ENCODE measurements around the gene WDR81.

- TF ChIP-seq SP2 (tag by site-specific recombination; IDR thresholded peaks at IDR 0.05) = no peak
- no peak for TF ChIP-seq HOXD13 (CRISPR knock-in tag; IDR thresholded peaks at IDR 0.05; ENCODE audit: borderline replicate concordance)
- no peak for TF ChIP-seq CTCF (tag by site-specific recombination; IDR thresholded peaks at IDR 0.05)
- TF ChIP-seq ZNF600 (tag by site-specific recombination; IDR thresholded peaks at IDR 0.05) = no peak
- no peak for TF ChIP-seq TRIM28 (IDR thresholded peaks at IDR 0.05; ENCODE audit: borderline replicate concordance, low read length)
- no peak for TF ChIP-seq ZNF121 (tag by site-specific recombination; IDR thresholded peaks at IDR 0.05)
- TF ChIP-seq REST (tag by site-specific recombination; IDR thresholded peaks at IDR 0.05) = no peak
- no peak for TF ChIP-seq ZNF23 (tag by site-specific recombination; IDR thresholded peaks at IDR 0.05; ENCODE audit: borderline replicate concordance)
- no peak for TF ChIP-seq ZNF18 (tag by site-specific recombination; IDR thresholded peaks at IDR 0.05)
- TF ChIP-seq ZNF133 (tag by site-specific recombination; IDR thresholded peaks at IDR 0.05) = no peak
- no peak for TF ChIP-seq ZNF521 (tag by site-specific recombination; IDR thresholded peaks at IDR 0.05)
Observed at GRCh38 chr17:1732833-1733321, 8.4 kb downstream of the WDR81 start.

Data from HEK293 (cell line).